Endothelial cell of umbilical vein (primary cell): Measurements from ENCODE around the gene CASP10.

Source experiments
- CTCF ChIP-seq, 2 donors: IDR thresholded peaks; 1 replicate in 1 of 2; 2 replicates in 1 of 2; pipeline ENCODE4 v1.5.1; 2011; ENCODE audit warnings: low read length in 2 of 2, mild to moderate bottlenecking in 2 of 2, moderate library complexity in 2 of 2, control low read depth in 1 of 2, inconsistent platforms in 1 of 2, low read depth in 1 of 2; ENCODE audit not compliant: insufficient read depth in 1 of 2; ENCODE audit errors: extremely low read depth in 1 of 2
- EZH2 ChIP-seq: IDR thresholded peaks from 2 replicates; pipeline ENCODE4 v1.6.1; 2012; ENCODE audit warnings: borderline replicate concordance, low read depth, mild to moderate bottlenecking, moderate library complexity, low read length, inconsistent platforms; ENCODE audit not compliant: severe bottlenecking
- POLR2A ChIP-seq: IDR thresholded peaks from 2 replicates; pipeline ENCODE4 v1.6.1; 2012; ENCODE audit warnings: low read depth, mild to moderate bottlenecking, control low read depth, low read length

GRCh38 chr2:201228271-201228911 lies 45.5 kb downstream of the CASP10 start:
- TF ChIP-seq EZH2 (no peak), POLR2A (no peak), CTCF (IDR thresholded peaks at IDR 0.05; ENCODE audit: extremely low read depth in 1 of 2, insufficient read depth in 1 of 2, low read depth in 1 of 2, low read length in 2 of 2) (no peak)
